GM12878 (cell line): Measurements from ENCODE around the gene LANCL3. TPM values are rescaled to one million over a fixed set of nuclear protein-coding genes. Genes with fewer than 3 reads are reported as not detected.

ENCODE experiments used
- ATAC-seq: fragments of 200-7000 bp; cut with Tn5 transposase; 3 replicates; pipeline ENCODE4 v1.9.1; 2020; ENCODE audit warnings: mild to moderate bottlenecking, moderate library complexity
- BruUV-seq: library from RNA; stranded (reverse); fragments of 400-500 nt; replicated peaks from 2 replicates; lab custom pipeline; 2021; lab: Mats Ljungman, UMichigan
- CTCF ChIA-PET: fragments of 300-600 bp; sonication (Branson Sonifier 250); formaldehyde crosslinking; extraction: SDS; loops from one replicate; lab custom pipeline; 2021; ENCODE audit warnings: inconsistent platforms; lab: Yijun Ruan, JAX
- POLR2A ChIA-PET: fragments of 350-600 bp; formaldehyde crosslinking; extraction: SDS; loops from one replicate; lab custom pipeline; 2021; ENCODE audit warnings: inconsistent platforms; lab: Charles Lee
- RAD21 ChIA-PET: fragments of 300-600 bp; sonication (Branson Sonifier 250); formaldehyde crosslinking; loops from one replicate; lab custom pipeline; 2023; ENCODE audit warnings: antibody characterized with exemption; ENCODE audit not compliant: unreplicated experiment; lab: Charles Lee
- SMC1A ChIA-PET: fragments of 300-600 bp; sonication (Branson Sonifier 250); formaldehyde crosslinking; loops from one replicate; lab custom pipeline; 2023; ENCODE audit not compliant: unreplicated experiment, uncharacterized antibody; lab: Charles Lee
- DNase-seq: peaks from one replicate; pipeline ENCODE4 v3.0.0-alpha.2; 2011; ENCODE audit warnings: low read depth, low spot score
- FAIRE-seq: peaks from 3 replicates; lab custom pipeline; 2011; peaks lifted over from hg19 to GRCh38; lab: Jason Lieb, UNC
- H2AFZ ChIP-seq: 2 replicates; pipeline ENCODE4 v1.6.0; 2011; ENCODE audit warnings: low read depth, low read length, control low read depth; ENCODE audit not compliant: control insufficient read depth
- H3K27ac ChIP-seq: 2 replicates; pipeline ENCODE4 v1.5.1; 2011; ENCODE audit warnings: control low read depth; ENCODE audit not compliant: control insufficient read depth, insufficient read depth
- H3K27me3 ChIP-seq, 2 experiments: replicated peaks in 1 of 2; 2 replicates each; pipeline versions ENCODE4 v1.6.0 to v1.6.1; 2011; ENCODE audit warnings: low read length in 1 of 2; ENCODE audit not compliant: control insufficient read depth in 2 of 2, insufficient read depth in 2 of 2
- H3K36me3 ChIP-seq, 2 experiments: 2 replicates each; pipeline ENCODE4 v1.5.1; 2011; ENCODE audit warnings: low read length in 1 of 2; ENCODE audit not compliant: control insufficient read depth in 2 of 2, insufficient read depth in 2 of 2
- H3K4me1 ChIP-seq: 2 replicates; pipeline ENCODE4 v1.6.1; 2011; ENCODE audit warnings: mild to moderate bottlenecking, low read length, moderate library complexity, mixed read lengths; ENCODE audit not compliant: control insufficient read depth, insufficient read depth
- H3K4me2 ChIP-seq: 2 replicates; pipeline ENCODE4 v1.6.0; 2011; ENCODE audit warnings: control low read depth; ENCODE audit not compliant: control insufficient read depth, insufficient read depth
- H3K4me3 ChIP-seq: fragments of 200-600 bp; sonication (generic); 2 replicates; pipeline ENCODE4 v1.5.1; 2016
- H3K79me2 ChIP-seq: 2 replicates; pipeline ENCODE4 v1.6.0; 2011; ENCODE audit warnings: low read length; ENCODE audit not compliant: control insufficient read depth, insufficient read depth
- H3K9ac ChIP-seq: 2 replicates; pipeline ENCODE4 v1.8.0; 2011; ENCODE audit warnings: low read length, control low read depth, mixed read lengths; ENCODE audit not compliant: control insufficient read depth, insufficient read depth
- H3K9me3 ChIP-seq: replicated peaks from 3 replicates; pipeline ENCODE4 v1.5.1; 2011; ENCODE audit warnings: mild to moderate bottlenecking, low read length; ENCODE audit not compliant: control insufficient read depth, insufficient read depth
- H4K20me1 ChIP-seq: 2 replicates; pipeline ENCODE4 v1.6.0; 2011; ENCODE audit not compliant: control insufficient read depth, insufficient read depth
- ATF3 ChIP-seq: IDR thresholded peaks from 2 replicates; pipeline ENCODE4 v1.6.1; 2011; ENCODE audit warnings: low read depth, mild to moderate bottlenecking, low read length, moderate library complexity, borderline replicate concordance; ENCODE audit errors: extremely low read depth
- BACH1 ChIP-seq: fragments of 450-650 bp; IDR thresholded peaks from 2 replicates; pipeline ENCODE4 v1.6.1; 2017; ENCODE audit warnings: mild to moderate bottlenecking, borderline replicate concordance
- CBFB ChIP-seq: IDR thresholded peaks from 2 replicates; pipeline ENCODE4 v1.6.1; 2016; ENCODE audit warnings: antibody characterized with exemption, low read depth
- CUX1 ChIP-seq: IDR thresholded peaks from 2 replicates; pipeline ENCODE4 v1.6.1; 2012; ENCODE audit warnings: improper control_type of control experiment, low read depth, low read length; ENCODE audit not compliant: insufficient replicate concordance
- GABPA ChIP-seq: IDR thresholded peaks from 2 replicates; pipeline ENCODE4 v1.6.1; 2014; ENCODE audit warnings: antibody characterized with exemption, low read depth, mild to moderate bottlenecking, inconsistent platforms
- HDAC6 ChIP-seq: fragments of 200-600 bp; sonication (generic); IDR thresholded peaks from one replicate; pipeline ENCODE4 v1.8.0; 2017; ENCODE audit warnings: antibody characterized with exemption; ENCODE audit not compliant: unreplicated experiment
- IKZF1 ChIP-seq: fragments of 450-650 bp; conservative IDR thresholded peaks from 2 replicates; pipeline ENCODE4 v1.6.1; 2017; ENCODE audit warnings: antibody characterized with exemption, mild to moderate bottlenecking
- IKZF2 ChIP-seq, 2 experiments: fragments of 450-650 bp; IDR thresholded peaks; 2 replicates each; pipeline ENCODE4 v1.6.1; 2017; ENCODE audit warnings: mild to moderate bottlenecking in 2 of 2, moderate library complexity in 2 of 2
- KAT2A ChIP-seq: conservative IDR thresholded peaks from 2 replicates; pipeline ENCODE4 v1.6.1; 2011; ENCODE audit warnings: low read depth, low read length; ENCODE audit not compliant: control insufficient read depth
- MEF2B ChIP-seq: fragments of 450-650 bp; IDR thresholded peaks from 2 replicates; pipeline ENCODE4 v1.6.1; 2018; ENCODE audit warnings: mild to moderate bottlenecking, moderate library complexity; ENCODE audit not compliant: partially characterized antibody, poor library complexity, severe bottlenecking
- NFIC ChIP-seq: IDR thresholded peaks from 2 replicates; pipeline ENCODE4 v1.6.1; 2012; ENCODE audit warnings: low read depth, mild to moderate bottlenecking, inconsistent platforms, low read length, moderate library complexity
- NFXL1 ChIP-seq: fragments of 450-650 bp; IDR thresholded peaks from 2 replicates; pipeline ENCODE4 v1.6.1; 2017; ENCODE audit warnings: antibody characterized with exemption, mild to moderate bottlenecking, borderline replicate concordance
- NFYA ChIP-seq: IDR thresholded peaks from 2 replicates; pipeline ENCODE4 v1.6.1; 2011; ENCODE audit warnings: low read depth, mild to moderate bottlenecking, low read length, improper control_type of control experiment, borderline replicate concordance
- NKRF ChIP-seq: fragments of 450-650 bp; conservative IDR thresholded peaks from 2 replicates; pipeline ENCODE4 v1.6.1; 2017; ENCODE audit warnings: mild to moderate bottlenecking, moderate library complexity
- RELA ChIP-seq: fragments of 450-650 bp; IDR thresholded peaks from 2 replicates; pipeline ENCODE4 v1.8.0; 2014; ENCODE audit warnings: borderline replicate concordance; ENCODE audit not compliant: partially characterized antibody
- SMARCA5 ChIP-seq: fragments of 450-650 bp; IDR thresholded peaks from 2 replicates; pipeline ENCODE4 v1.6.1; 2017; ENCODE audit warnings: mild to moderate bottlenecking
- SUZ12 ChIP-seq: fragments of 200-600 bp; sonication (generic); IDR thresholded peaks from one replicate; pipeline ENCODE4 v1.6.1; 2018; ENCODE audit warnings: antibody characterized with exemption, mild to moderate bottlenecking; ENCODE audit not compliant: unreplicated experiment
- YY1 ChIP-seq: IDR thresholded peaks from 2 replicates; pipeline ENCODE4 v1.6.1; 2011; ENCODE audit warnings: low read depth, mild to moderate bottlenecking, low read length
- ZBED1 ChIP-seq: IDR thresholded peaks from 2 replicates; pipeline ENCODE4 v1.6.1; 2016; ENCODE audit warnings: borderline replicate concordance
- ZNF207 ChIP-seq: fragments of 450-650 bp; IDR thresholded peaks from 2 replicates; pipeline ENCODE4 v1.6.1; 2014; ENCODE audit warnings: antibody characterized with exemption, mild to moderate bottlenecking, borderline replicate concordance
- WGBS: methylation state at CpG from one replicate; pipeline ENCODE4 v1.1.6; 2016; ENCODE audit warnings: low lambda C conversion rate; ENCODE audit not compliant: insufficient replicate concordance, insufficient coverage; ENCODE audit errors: missing lambda C conversion rate; 5-methylcytosine and 5-hydroxymethylcytosine counted together
- in situ Hi-C: fragments of 300-500 bp; cut with MboI; formaldehyde crosslinking; loops from 9 replicates; pipeline ENCODE4 v1.14.3; 2018; ENCODE audit warnings: mixed read lengths
- intact Hi-C: fragments of 100-400 bp; cut with micrococcal nuclease; formaldehyde crosslinking; loops from one replicate; pipeline ENCODE4 v1.14.2; 2022; ENCODE audit not compliant: unreplicated experiment
- polyA plus RNA-seq, 11 experiments: library from polyadenylated mRNA; depleted of rRNA in 4 of 11; unstranded in 6 of 11; stranded (reverse) in 5 of 11; fragments of >200 nt; fragmentation: Nextera tagmentation in 4 of 11; fragmentation: Illumina TruSeq in 1 of 11; extraction: Ambion mirVana in 4 of 11; extraction: Trizol in 1 of 11; gene quantifications; 1 replicate in 1 of 11; 2 replicates in 10 of 11; pipeline versions ENCODE4 v1.2.1 to v1.2.3, GENCODE V29; 2011 to 2016; ENCODE audit warnings: inconsistent platforms in 2 of 11, missing spikeins in 2 of 11, low read depth in 1 of 11
- total RNA-seq, 4 experiments: library from RNA; depleted of rRNA in 3 of 4; stranded (reverse); fragments of >200 nt in 3 of 4; fragmentation: Illumina TruSeq in 1 of 4; extraction: Trizol in 1 of 4; gene quantifications; 2 replicates each; pipeline versions ENCODE4 v1.2.1 to v1.2.3, GENCODE V29; 2013 to 2021

LANCL3 gene
- total and polyA plus RNA-seq, 10 of the 15 experiments (the other 5 are each of a cell fraction or from before 2014, with no cell fraction given), result not detected

- no peaks in the 10 kb centered on the region for H3K36me3 ChIP-seq
- intact Hi-C loops, result no loop called here
- WGBS, result 59% methylated on average over 15 of the region's 15 CpGs
- no peaks in the 10 kb centered on the region for H3K27me3 ChIP-seq
- TF ChIP-seq NFIC (no peak), SUZ12 (no peak), CUX1 (no peak), NKRF (no peak), KAT2A (no peak), GABPA (no peak), BACH1 (no peak), IKZF1 (no peak), CBFB (no peak), IKZF2 (IDR thresholded peaks at IDR 0.05) (no peak), RELA (no peak), MEF2B (no peak), SMARCA5 (no peak), YY1 (no peak), HDAC6 (no peak), ZBED1 (no peak), ATF3 (no peak), NFYA (no peak), NFXL1 (no peak), ZNF207 (no peak)
- TF ChIP-seq, all 136 proteins: peak for 0
- Histone ChIP-seq H2AFZ (no peak overlapping the region), H3K27ac (no peak overlapping the region), H3K4me3 (no peak overlapping the region), H3K9me3 (no peaks in the 10 kb centered on the region; the same call in 2 of the 3 replicates), H4K20me1 (no peaks in the 10 kb centered on the region), H3K4me1 (no peaks in the 10 kb centered on the region), H3K79me2 (no peaks in the 10 kb centered on the region), H3K4me2 (no peak overlapping the region), H3K9ac (no peak overlapping the region)
- ChIA-PET SMC1A (no interaction called here), RAD21 (no interaction called here), CTCF (no interaction called here), POLR2A (no interaction called here)
- DNase-seq (no peak), FAIRE-seq (no peak), ATAC-seq (no peak)
- BruUV-seq, result no TSS peak
- in situ Hi-C loops, result no loop called here
Measured at GRCh38 chrX:37542791-37543190, 28.7 kb upstream of the LANCL3 start.
